Measurements from ENCODE around the gene OOSP3.
A peak's percentile ranks its signal among the peaks of the same experiment; 100 is the strongest.
"Not testable (repeated sequence)": the region's sequence is repeated elsewhere in the genome, so short reads cannot be mapped to it uniquely, and the experiment has no call there.

OOSP3 gene

DNA sequence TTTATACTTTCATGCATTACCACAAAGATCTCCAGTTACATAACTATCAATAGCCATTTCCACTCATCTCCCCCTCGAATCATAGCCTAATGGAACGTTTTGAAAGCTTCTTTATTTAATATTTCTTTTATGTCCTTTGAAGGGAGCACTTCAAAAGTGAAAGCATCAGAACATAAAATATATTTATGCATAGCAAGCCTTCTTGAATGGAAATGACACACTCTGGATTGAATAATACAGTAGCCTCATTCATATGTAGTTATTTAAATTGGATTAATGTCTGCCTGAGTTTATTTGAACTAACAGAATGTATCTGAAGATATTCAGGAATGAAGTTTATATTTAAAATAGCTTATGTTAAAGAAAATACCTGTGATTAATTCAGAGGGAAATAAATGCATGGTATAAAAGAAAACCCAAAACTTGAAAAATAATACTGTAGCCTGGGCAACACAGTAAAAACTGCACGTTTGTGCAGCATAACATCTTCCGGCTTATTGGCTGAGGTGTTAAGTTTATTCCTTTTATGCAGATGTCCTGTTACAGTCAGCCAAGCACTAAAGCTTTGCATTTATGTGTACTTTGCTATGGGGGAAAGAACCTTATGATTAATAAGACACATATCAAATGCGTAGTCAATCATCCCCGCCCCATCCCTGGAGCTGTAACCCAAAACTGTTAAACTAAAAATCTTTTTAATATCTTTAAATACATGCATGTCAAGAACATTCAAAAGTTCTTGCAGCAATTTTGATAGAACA, 22.0 kb downstream of the OOSP3 start:
- Histone ChIP-seq H3K9me3 (ENCODE audit: control insufficient read depth, insufficient read depth, low read length) (0 out of 2 replicates have a peak, but pooled peaks cover 2% of the 10 kb centered on the region), H3K27me3 (ENCODE audit: control insufficient read depth, insufficient read depth, low read length) (no peaks in the 10 kb centered on the region), H3K36me3 (ENCODE audit: control insufficient read depth, insufficient read depth, low read length) (no peaks in the 10 kb centered on the region), H3K4me1 (ENCODE audit: control insufficient read depth, insufficient read depth, low read length) (no peaks in the 10 kb centered on the region), H3K27ac (ENCODE audit: low read depth, low read length) (no peak overlapping the region), H3K9ac (ENCODE audit: low read depth, low read length) (no peak overlapping the region), H3K4me3 (ENCODE audit: low read depth, low read length) (no peak overlapping the region)

GRCh38 chr11:59901306-59901705, 22.7 kb downstream of the OOSP3 start:
- H3K4me3 ChIP-seq (ENCODE audit: low read depth, low read length): no peak overlapping the region
- H3K27me3 ChIP-seq (ENCODE audit: control insufficient read depth, insufficient read depth, low read length): no peaks in the 10 kb centered on the region
- H3K4me1 ChIP-seq (ENCODE audit: control insufficient read depth, insufficient read depth, low read length): no peaks in the 10 kb centered on the region
- H3K9me3 ChIP-seq (ENCODE audit: control insufficient read depth, insufficient read depth, low read length): 0 out of 2 replicates have a peak, but pooled peaks cover 2% of the 10 kb centered on the region
- H3K9ac ChIP-seq (ENCODE audit: low read depth, low read length): no peak overlapping the region
- H3K27ac ChIP-seq (ENCODE audit: low read depth, low read length): peak overlapping the region; percentile 35
- H3K36me3 ChIP-seq (ENCODE audit: control insufficient read depth, insufficient read depth, low read length): no peaks in the 10 kb centered on the region

DNA sequence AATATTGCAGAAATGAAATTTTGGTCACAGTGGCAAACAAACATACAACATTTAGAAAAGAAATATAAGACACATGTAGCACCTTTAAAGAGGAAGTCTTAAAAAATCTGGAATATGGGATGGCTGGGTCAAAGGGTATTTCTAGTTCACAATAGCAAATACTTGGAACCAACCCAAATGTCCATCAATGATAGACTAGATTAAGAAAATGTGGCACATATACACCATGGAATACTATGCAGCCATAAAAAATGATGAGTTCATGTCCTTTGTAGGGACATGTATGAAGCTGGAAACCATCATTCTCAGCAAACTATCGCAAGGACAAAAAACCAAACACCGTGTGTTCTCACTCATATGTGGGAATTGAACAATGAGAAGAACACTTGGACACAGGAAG, 25.0 kb downstream of the OOSP3 start:
- H3K36me3 ChIP-seq (ENCODE audit: control insufficient read depth, insufficient read depth, low read length); H3K9me3 ChIP-seq (ENCODE audit: control insufficient read depth, insufficient read depth, low read length); H3K9ac ChIP-seq (ENCODE audit: low read depth, low read length); H3K4me3 ChIP-seq (ENCODE audit: low read depth, low read length); H3K27ac ChIP-seq (ENCODE audit: low read depth, low read length); H3K27me3 ChIP-seq (ENCODE audit: control insufficient read depth, insufficient read depth, low read length); H3K4me1 ChIP-seq (ENCODE audit: control insufficient read depth, insufficient read depth, low read length): not testable (repeated sequence)

GRCh38 chr11:59918480-59918879, 39.9 kb downstream of the OOSP3 start:
- no peak overlapping the region for H3K27ac ChIP-seq (ENCODE audit: low read depth, low read length)
- H3K4me3 ChIP-seq (ENCODE audit: low read depth, low read length): no peak overlapping the region

DNA sequence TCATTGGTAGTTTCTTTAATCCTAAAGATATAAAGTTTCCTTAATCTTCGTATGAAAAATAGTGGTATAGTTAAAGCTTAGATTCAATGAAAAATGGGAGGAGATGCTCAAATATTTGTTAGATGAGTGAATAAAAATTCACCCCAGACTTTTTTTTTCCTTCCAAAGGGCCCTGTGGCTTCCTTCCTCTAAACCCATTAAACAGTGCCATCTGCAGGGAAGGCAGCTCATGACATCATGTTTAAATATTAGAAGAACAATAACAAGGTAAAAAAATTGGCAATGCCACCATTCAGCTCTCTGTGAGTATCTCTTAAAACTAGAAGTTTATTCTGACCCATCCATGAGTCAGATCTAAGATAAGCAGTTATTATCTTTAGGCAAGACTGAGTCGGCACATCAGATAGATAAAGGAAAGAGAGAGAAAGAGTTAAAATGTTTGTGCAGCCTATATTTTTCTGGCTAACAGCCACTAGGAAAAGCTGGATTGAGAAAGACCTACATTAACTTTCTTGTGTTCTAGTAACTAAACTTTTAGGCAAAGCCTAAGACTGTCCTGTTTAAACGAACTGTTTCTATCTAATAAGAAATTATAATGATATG, 40.5 kb downstream of the OOSP3 start:
- H3K4me3 ChIP-seq (ENCODE audit: low read depth, low read length): no peak overlapping the region
- peaks cover 32% of the 10 kb centered on the region for H3K9me3 ChIP-seq (ENCODE audit: control insufficient read depth, insufficient read depth, low read length)
- no peaks in the 10 kb centered on the region for H3K4me1 ChIP-seq (ENCODE audit: control insufficient read depth, insufficient read depth, low read length)
- H3K36me3 ChIP-seq (ENCODE audit: control insufficient read depth, insufficient read depth, low read length): no peaks in the 10 kb centered on the region
- H3K27me3 ChIP-seq (ENCODE audit: control insufficient read depth, insufficient read depth, low read length): no peaks in the 10 kb centered on the region
- H3K27ac ChIP-seq (ENCODE audit: low read depth, low read length): no peak overlapping the region
- H3K9ac ChIP-seq (ENCODE audit: low read depth, low read length): no peak overlapping the region

More at GRCh38 chr11:59918480-59918879, 39.9 kb downstream of the OOSP3 start:
- Histone ChIP-seq H3K4me1 (ENCODE audit: control insufficient read depth, insufficient read depth, low read length) (no peaks in the 10 kb centered on the region), H3K9ac (ENCODE audit: low read depth, low read length) (no peak overlapping the region), H3K27me3 (ENCODE audit: control insufficient read depth, insufficient read depth, low read length) (no peaks in the 10 kb centered on the region), H3K36me3 (ENCODE audit: control insufficient read depth, insufficient read depth, low read length) (no peaks in the 10 kb centered on the region), H3K9me3 (ENCODE audit: control insufficient read depth, insufficient read depth, low read length) (peaks cover 26% of the 10 kb centered on the region)

DNA sequence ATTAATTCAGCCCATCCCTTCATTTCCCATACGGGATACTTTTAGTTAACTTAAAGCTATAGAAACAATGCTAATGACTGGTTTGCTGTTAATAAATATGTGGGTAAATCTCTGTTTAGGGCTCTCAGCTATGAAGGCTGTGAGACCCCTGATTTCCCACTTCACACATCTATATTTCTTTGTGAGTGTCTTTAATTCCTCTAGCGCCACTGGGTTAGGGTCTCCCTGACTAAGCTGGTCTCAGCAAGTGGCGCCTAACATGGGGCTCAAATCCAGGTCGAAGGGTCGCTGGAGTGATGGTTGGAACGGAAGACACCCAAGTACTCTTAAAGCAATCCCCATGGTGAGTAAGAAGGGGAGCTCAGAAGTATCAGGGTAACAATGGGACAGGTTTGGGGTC, 45.2 kb downstream of the OOSP3 start:
- H3K27ac ChIP-seq (ENCODE audit: low read depth, low read length): no peak overlapping the region
- H3K9ac ChIP-seq (ENCODE audit: low read depth, low read length): no peak overlapping the region
- H3K4me3 ChIP-seq (ENCODE audit: low read depth, low read length): no peak overlapping the region
- no peaks in the 10 kb centered on the region for H3K36me3 ChIP-seq (ENCODE audit: control insufficient read depth, insufficient read depth, low read length)
- H3K9me3 ChIP-seq (ENCODE audit: control insufficient read depth, insufficient read depth, low read length): peaks cover 41% of the 10 kb centered on the region
- H3K4me1 ChIP-seq (ENCODE audit: control insufficient read depth, insufficient read depth, low read length): no peaks in the 10 kb centered on the region
- no peaks in the 10 kb centered on the region for H3K27me3 ChIP-seq (ENCODE audit: control insufficient read depth, insufficient read depth, low read length)

GRCh38 chr11:59931688-59932087, 53.1 kb downstream of the OOSP3 start:
- Histone ChIP-seq H3K4me1 (ENCODE audit: control insufficient read depth, insufficient read depth, low read length) (no peaks in the 10 kb centered on the region), H3K9ac (ENCODE audit: low read depth, low read length) (no peak overlapping the region), H3K27ac (ENCODE audit: low read depth, low read length) (no peak overlapping the region), H3K36me3 (ENCODE audit: control insufficient read depth, insufficient read depth, low read length) (no peaks in the 10 kb centered on the region), H3K27me3 (ENCODE audit: control insufficient read depth, insufficient read depth, low read length) (no peaks in the 10 kb centered on the region), H3K4me3 (ENCODE audit: low read depth, low read length) (no peak overlapping the region), H3K9me3 (ENCODE audit: control insufficient read depth, insufficient read depth, low read length) (peaks cover 29% of the 10 kb centered on the region)

DNA sequence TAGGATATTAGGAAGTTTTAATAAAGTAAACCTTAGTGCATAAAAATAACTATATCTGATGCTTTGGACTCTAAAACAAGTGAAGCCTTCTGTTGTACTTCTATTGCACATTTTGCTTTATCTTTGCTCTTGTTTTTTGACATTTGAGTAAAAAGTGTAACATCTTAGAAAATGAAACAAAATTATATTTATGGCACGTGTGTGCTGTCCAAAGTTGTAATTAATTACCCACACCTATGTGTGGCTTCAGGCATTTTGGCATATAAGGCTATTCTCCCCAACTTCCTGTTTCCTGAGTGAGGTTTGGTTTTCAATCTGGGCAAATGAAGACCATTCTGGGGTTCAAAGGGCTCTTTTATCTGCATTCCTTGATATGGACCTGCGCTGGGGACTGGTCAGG, 59.5 kb downstream of the OOSP3 start, which contains the start of gene OOSP1:
Gene OOSP1, plus strand, starts transcription at position 301 of the 400 bp plus-strand sequence. Its CDS starts 23 bp downstream, at position 324.
- Histone ChIP-seq H3K36me3 (ENCODE audit: control insufficient read depth, insufficient read depth, low read length) (no peaks in the 10 kb centered on the region), H3K27ac (ENCODE audit: low read depth, low read length) (no peak within 1 kb of the TSS), H3K27me3 (ENCODE audit: control insufficient read depth, insufficient read depth, low read length) (no peaks in the 10 kb centered on the region), H3K4me1 (ENCODE audit: control insufficient read depth, insufficient read depth, low read length) (no peaks in the 10 kb centered on the region), H3K4me3 (ENCODE audit: low read depth, low read length) (no peak within 1 kb of the TSS), H3K9me3 (ENCODE audit: control insufficient read depth, insufficient read depth, low read length) (no peaks in the 10 kb centered on the region; the same call in 1 of the 2 replicates), H3K9ac (ENCODE audit: low read depth, low read length) (no peak within 1 kb of the TSS)

GRCh38 chr11:59938718-59939117, 60.1 kb downstream of the OOSP3 start:
- H3K9ac ChIP-seq (ENCODE audit: low read depth, low read length): no peak overlapping the region
- H3K9me3 ChIP-seq (ENCODE audit: control insufficient read depth, insufficient read depth, low read length): peaks cover 3% of the 10 kb centered on the region; the same call in 1 of the 2 replicates
- H3K27ac ChIP-seq (ENCODE audit: low read depth, low read length): no peak overlapping the region
- H3K4me3 ChIP-seq (ENCODE audit: low read depth, low read length): no peak overlapping the region
- no peaks in the 10 kb centered on the region for H3K4me1 ChIP-seq (ENCODE audit: control insufficient read depth, insufficient read depth, low read length)
- H3K27me3 ChIP-seq (ENCODE audit: control insufficient read depth, insufficient read depth, low read length): no peaks in the 10 kb centered on the region
- H3K36me3 ChIP-seq (ENCODE audit: control insufficient read depth, insufficient read depth, low read length): no peaks in the 10 kb centered on the region

GRCh38 chr11:59939482-59939881, 60.9 kb downstream of the OOSP3 start:
- no peaks in the 10 kb centered on the region for H3K36me3 ChIP-seq (ENCODE audit: control insufficient read depth, insufficient read depth, low read length)
- no peak overlapping the region for H3K4me3 ChIP-seq (ENCODE audit: low read depth, low read length)
- no peak overlapping the region for H3K27ac ChIP-seq (ENCODE audit: low read depth, low read length)
- no peaks in the 10 kb centered on the region for H3K4me1 ChIP-seq (ENCODE audit: control insufficient read depth, insufficient read depth, low read length)
- H3K9ac ChIP-seq (ENCODE audit: low read depth, low read length): no peak overlapping the region
- H3K27me3 ChIP-seq (ENCODE audit: control insufficient read depth, insufficient read depth, low read length): no peaks in the 10 kb centered on the region
- H3K9me3 ChIP-seq (ENCODE audit: control insufficient read depth, insufficient read depth, low read length): peaks cover 3% of the 10 kb centered on the region; the same call in 1 of the 2 replicates

DNA sequence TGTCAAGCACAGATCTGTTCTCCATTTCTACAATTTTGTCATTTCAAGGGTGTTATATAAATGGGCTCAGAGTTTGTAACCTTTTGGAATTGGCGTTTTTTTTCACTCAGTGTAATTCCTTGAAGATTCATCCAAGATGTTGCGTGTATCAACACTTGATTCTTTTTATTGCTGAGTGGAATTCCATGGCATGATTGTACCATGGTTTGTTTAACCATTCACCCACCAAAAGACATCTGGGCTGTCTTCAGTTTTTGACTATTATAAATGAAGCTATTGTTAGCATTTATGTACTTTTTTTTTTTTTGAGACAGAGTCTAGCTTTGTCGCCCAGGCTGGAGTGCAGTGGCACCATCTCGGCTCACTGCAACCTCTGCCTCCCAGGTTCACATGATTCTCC, 62.5 kb downstream of the OOSP3 start:
- H3K36me3 ChIP-seq (ENCODE audit: control insufficient read depth, insufficient read depth, low read length): no peaks in the 10 kb centered on the region
- peaks cover 7% of the 10 kb centered on the region; the same call in 1 of the 2 replicates for H3K9me3 ChIP-seq (ENCODE audit: control insufficient read depth, insufficient read depth, low read length)
- H3K27ac ChIP-seq (ENCODE audit: low read depth, low read length): no peak overlapping the region
- H3K9ac ChIP-seq (ENCODE audit: low read depth, low read length): no peak overlapping the region
- H3K27me3 ChIP-seq (ENCODE audit: control insufficient read depth, insufficient read depth, low read length): no peaks in the 10 kb centered on the region
- H3K4me1 ChIP-seq (ENCODE audit: control insufficient read depth, insufficient read depth, low read length): no peaks in the 10 kb centered on the region
- H3K4me3 ChIP-seq (ENCODE audit: low read depth, low read length): no peak overlapping the region

Measured in HUES48 (cell line).